ENCODE measurements around the gene BEX1.

DNA sequence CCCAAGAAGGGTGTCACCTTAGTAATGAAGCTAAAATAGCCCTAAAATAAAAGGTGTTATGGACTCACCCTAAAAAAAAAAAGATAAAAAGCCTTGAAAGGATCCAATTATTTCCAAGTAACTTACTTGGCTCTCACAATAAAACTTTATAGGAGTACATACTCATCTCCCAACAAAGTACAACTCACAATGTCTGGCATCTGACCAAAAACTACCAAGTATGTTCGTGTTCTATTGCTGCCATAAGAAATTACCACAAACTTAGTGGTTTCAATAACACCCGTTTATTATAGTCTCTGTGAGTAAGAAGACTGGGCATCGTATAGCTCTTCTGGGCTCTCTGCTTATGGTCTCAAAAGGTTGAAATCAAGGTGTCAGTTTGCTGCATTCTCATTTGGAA, 51.0 kb downstream of the BEX1 start:
- TF ChIP-seq, protein P1, sequence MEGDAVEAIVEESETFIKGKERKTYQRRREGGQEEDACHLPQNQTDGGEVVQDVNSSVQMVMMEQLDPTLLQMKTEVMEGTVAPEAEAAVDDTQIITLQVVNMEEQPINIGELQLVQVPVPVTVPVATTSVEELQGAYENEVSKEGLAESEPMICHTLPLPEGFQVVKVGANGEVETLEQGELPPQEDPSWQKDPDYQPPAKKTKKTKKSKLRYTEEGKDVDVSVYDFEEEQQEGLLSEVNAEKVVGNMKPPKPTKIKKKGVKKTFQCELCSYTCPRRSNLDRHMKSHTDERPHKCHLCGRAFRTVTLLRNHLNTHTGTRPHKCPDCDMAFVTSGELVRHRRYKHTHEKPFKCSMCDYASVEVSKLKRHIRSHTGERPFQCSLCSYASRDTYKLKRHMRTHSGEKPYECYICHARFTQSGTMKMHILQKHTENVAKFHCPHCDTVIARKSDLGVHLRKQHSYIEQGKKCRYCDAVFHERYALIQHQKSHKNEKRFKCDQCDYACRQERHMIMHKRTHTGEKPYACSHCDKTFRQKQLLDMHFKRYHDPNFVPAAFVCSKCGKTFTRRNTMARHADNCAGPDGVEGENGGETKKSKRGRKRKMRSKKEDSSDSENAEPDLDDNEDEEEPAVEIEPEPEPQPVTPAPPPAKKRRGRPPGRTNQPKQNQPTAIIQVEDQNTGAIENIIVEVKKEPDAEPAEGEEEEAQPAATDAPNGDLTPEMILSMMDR (conservative IDR thresholded peaks at IDR 0.05; ENCODE audit: low read depth, low read length): no peak
- no peak for TF ChIP-seq EZH2 (IDR thresholded peaks at IDR 0.05; ENCODE audit: borderline replicate concordance, low read depth, low read length, poor library complexity, severe bottlenecking)

Data from A673 (cell line).